MM.1S (cell line): ENCODE measurements around the gene SMC6.

Source experiments
- EZH2phosphoT487 ChIP-seq: fragments of 300-600 bp; sonication (generic); IDR thresholded peaks from 2 replicates; pipeline ENCODE4 v1.6.1; 2018; ENCODE audit warnings: antibody characterized with exemption, low read length
- TF ChIP-seq, protein P1 (sequence below): fragments of 300-600 bp; sonication (generic); IDR thresholded peaks from 2 replicates; pipeline ENCODE4 v1.5.1; 2016; ENCODE audit warnings: antibody characterized with exemption, low read length, mixed read lengths

DNA sequence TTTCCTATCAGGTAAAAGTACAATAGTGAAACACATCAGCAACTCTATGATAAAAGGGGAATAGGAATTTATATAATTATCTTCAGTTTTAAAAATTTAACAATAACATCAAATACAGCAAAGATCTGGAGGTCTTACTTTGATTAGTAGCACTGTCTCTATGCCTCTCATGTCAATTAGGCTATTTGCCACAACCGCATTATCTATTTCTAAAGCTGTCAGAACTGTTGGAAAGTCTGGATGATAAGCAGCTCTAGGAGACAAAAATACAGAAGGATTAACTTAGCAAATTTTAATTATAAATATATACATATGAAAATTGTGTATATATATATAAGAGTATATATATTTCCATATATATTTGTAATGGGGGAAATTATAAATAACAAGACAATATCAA is 45.1 kb downstream of the SMC6 start:
- TF ChIP-seq, protein P1, sequence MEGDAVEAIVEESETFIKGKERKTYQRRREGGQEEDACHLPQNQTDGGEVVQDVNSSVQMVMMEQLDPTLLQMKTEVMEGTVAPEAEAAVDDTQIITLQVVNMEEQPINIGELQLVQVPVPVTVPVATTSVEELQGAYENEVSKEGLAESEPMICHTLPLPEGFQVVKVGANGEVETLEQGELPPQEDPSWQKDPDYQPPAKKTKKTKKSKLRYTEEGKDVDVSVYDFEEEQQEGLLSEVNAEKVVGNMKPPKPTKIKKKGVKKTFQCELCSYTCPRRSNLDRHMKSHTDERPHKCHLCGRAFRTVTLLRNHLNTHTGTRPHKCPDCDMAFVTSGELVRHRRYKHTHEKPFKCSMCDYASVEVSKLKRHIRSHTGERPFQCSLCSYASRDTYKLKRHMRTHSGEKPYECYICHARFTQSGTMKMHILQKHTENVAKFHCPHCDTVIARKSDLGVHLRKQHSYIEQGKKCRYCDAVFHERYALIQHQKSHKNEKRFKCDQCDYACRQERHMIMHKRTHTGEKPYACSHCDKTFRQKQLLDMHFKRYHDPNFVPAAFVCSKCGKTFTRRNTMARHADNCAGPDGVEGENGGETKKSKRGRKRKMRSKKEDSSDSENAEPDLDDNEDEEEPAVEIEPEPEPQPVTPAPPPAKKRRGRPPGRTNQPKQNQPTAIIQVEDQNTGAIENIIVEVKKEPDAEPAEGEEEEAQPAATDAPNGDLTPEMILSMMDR, result no peak
- TF ChIP-seq EZH2phosphoT487, result no peak
